ENCODE data around the gene RCL1. TPM values are rescaled to one million over a fixed set of nuclear protein-coding genes. Genes with fewer than 3 reads are reported as not detected.

RCL1 gene
- total and polyA plus RNA-seq, 2 donors (not counting 3 experiments of a cell fraction or from before 2014, with no cell fraction given) = 12.9 to 13.2 TPM

DNA sequence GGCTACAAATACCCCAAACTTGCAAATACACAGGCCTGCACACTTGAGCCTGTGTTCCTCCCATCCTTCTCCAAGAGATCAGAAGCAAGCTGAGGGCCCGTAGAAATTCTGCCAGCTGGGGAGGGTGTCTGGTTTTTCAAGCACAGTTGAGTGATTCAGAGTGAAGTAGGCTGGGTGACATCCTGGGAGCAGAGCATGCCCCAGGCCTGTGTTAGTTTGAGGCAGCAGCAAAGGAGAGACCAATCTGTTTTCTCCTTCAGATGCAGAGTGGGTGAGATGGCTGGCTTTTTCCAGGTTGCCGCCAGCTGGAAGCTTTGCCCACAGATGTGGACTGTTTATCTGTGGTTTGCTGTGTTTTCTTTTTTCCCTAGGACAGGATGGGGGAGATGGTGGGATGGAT is 63.1 kb downstream of the RCL1 start:
- H3K79me2 ChIP-seq (ENCODE audit: control insufficient read depth, insufficient read depth, low read length) = no peaks in the 10 kb centered on the region
- no TSS peak for BruUV-seq (replicated peaks)
- H3K9me1 ChIP-seq (replicated peaks; ENCODE audit: control insufficient read depth, extremely low read depth, insufficient read depth, low read length) = no peaks in the 10 kb centered on the region
- H3K9ac ChIP-seq (replicated peaks; ENCODE audit: extremely low read depth, insufficient read depth, low read length) = no peak overlapping the region
- peaks cover 3 to 4% of the 10 kb centered on the region in 2 experiments for H3K36me3 ChIP-seq (ENCODE audit: control insufficient read depth in 2 of 2, extremely low read depth in 1 of 2, insufficient read depth in 2 of 2, low read length in 2 of 2)
- DNase-seq (ENCODE audit: low read depth, low spot score) (no peak), FAIRE-seq (no peak)
- CTCF ChIA-PET = interaction anchor here (1.2 kb wide), 1 partner anchor 131 kb away, joined by 3 read pairs; no protein-coding TSS in a partner anchor
- no peak overlapping the region for H3K4me2 ChIP-seq (ENCODE audit: insufficient read depth, low read length)
- no peaks in the 10 kb centered on the region for H3K4me1 ChIP-seq (ENCODE audit: control insufficient read depth, extremely low read depth, insufficient read depth, low read length)
- TF ChIP-seq, protein P1, sequence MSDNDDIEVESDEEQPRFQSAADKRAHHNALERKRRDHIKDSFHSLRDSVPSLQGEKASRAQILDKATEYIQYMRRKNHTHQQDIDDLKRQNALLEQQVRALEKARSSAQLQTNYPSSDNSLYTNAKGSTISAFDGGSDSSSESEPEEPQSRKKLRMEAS (IDR thresholded peaks at IDR 0.05; ENCODE audit: insufficient read depth, insufficient read length) = no peak
- TF ChIP-seq GATA2 (IDR thresholded peaks at IDR 0.05; ENCODE audit: insufficient read depth, insufficient read length, low read depth, low read length) (no peak), EZH2 (IDR thresholded peaks at IDR 0.05; ENCODE audit: borderline replicate concordance, low read depth, low read length, severe bottlenecking) (no peak), POLR2A (IDR thresholded peaks at IDR 0.05; ENCODE audit: low read depth, low read length) (no peak), JUN (IDR thresholded peaks at IDR 0.05; ENCODE audit: borderline replicate concordance, insufficient read depth, insufficient read length, low read depth) (no peak), POLR2AphosphoS5 (IDR thresholded peaks at IDR 0.05; ENCODE audit: insufficient read depth, low read depth, low read length) (no peak)
- TF ChIP-seq, protein P2, sequence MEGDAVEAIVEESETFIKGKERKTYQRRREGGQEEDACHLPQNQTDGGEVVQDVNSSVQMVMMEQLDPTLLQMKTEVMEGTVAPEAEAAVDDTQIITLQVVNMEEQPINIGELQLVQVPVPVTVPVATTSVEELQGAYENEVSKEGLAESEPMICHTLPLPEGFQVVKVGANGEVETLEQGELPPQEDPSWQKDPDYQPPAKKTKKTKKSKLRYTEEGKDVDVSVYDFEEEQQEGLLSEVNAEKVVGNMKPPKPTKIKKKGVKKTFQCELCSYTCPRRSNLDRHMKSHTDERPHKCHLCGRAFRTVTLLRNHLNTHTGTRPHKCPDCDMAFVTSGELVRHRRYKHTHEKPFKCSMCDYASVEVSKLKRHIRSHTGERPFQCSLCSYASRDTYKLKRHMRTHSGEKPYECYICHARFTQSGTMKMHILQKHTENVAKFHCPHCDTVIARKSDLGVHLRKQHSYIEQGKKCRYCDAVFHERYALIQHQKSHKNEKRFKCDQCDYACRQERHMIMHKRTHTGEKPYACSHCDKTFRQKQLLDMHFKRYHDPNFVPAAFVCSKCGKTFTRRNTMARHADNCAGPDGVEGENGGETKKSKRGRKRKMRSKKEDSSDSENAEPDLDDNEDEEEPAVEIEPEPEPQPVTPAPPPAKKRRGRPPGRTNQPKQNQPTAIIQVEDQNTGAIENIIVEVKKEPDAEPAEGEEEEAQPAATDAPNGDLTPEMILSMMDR (IDR thresholded peaks at IDR 0.05; ENCODE audit: extremely low read depth in 1 of 2, insufficient read depth in 1 of 2, low read depth in 1 of 2, low read length in 2 of 2) = no peak
- POLR2A ChIA-PET = no interaction called here
- H4K20me1 ChIP-seq (replicated peaks; ENCODE audit: control insufficient read depth, extremely low read depth, insufficient read depth, low read length) = peaks cover 2% of the 10 kb centered on the region
- H3K27me3 ChIP-seq (ENCODE audit: control insufficient read depth in 2 of 2, insufficient read depth in 2 of 2, low read length in 2 of 2) = no peaks in the 10 kb centered on the region
- no peak overlapping the region for H2AFZ ChIP-seq (ENCODE audit: low read depth, low read length)
- no peak overlapping the region for H3K4me3 ChIP-seq (replicated peaks in 1 of 3; ENCODE audit: insufficient read depth in 1 of 3, low read depth in 1 of 3, low read length in 3 of 3)
- H3K9me3 ChIP-seq (replicated peaks; ENCODE audit: control insufficient read depth, insufficient read depth, low read length) = no peaks in the 10 kb centered on the region
- dilution Hi-C loops (cut with MboI; ENCODE audit: extremely low pct_ligation_motif_present, low sequenced_read_pairs) (no loop called here), intact Hi-C loops (cut with micrococcal nuclease) (no loop called here)
- H3K27ac ChIP-seq (ENCODE audit: insufficient read depth, low read depth, low read length) = no peak overlapping the region

All from endothelial cell of umbilical vein (primary cell).